PC-9 (cell line): ENCODE data around the gene CALU. TPM values are rescaled to one million over a fixed set of nuclear protein-coding genes. Genes with fewer than 3 reads are reported as not detected.

Experiments
- BruUV-seq: library from RNA; stranded (reverse); fragments of 400-500 nt; replicated peaks from 2 replicates; lab custom pipeline; 2021; lab: Mats Ljungman, UMichigan
- CTCF ChIA-PET: fragments of 300-600 bp; sonication (Branson Sonifier 250); formaldehyde crosslinking; loops from one replicate; lab custom pipeline; 2022; ENCODE audit warnings: antibody characterized with exemption; lab: Charles Lee
- POLR2A ChIA-PET: fragments of 300-600 bp; sonication (Branson Sonifier 250); formaldehyde crosslinking; loops from one replicate; lab custom pipeline; 2022; ENCODE audit warnings: antibody characterized with exemption; ENCODE audit not compliant: unreplicated experiment; lab: Charles Lee
- DNase-seq, 2 experiments: peaks; one replicate each; pipeline versions ENCODE4 v3.0.0 to v3.0.0-alpha.2; 2015 to 2022; ENCODE audit warnings: mixed read lengths in 1 of 2
- H2AFZ ChIP-seq: fragments of 200-600 bp; sonication (generic); 2 replicates; pipeline ENCODE4 v1.8.1; 2017; ENCODE audit warnings: antibody characterized with exemption
- H3F3A ChIP-seq: fragments of 200-600 bp; sonication (generic); 2 replicates; pipeline ENCODE4 v1.8.1; 2017; ENCODE audit warnings: antibody characterized with exemption, mild to moderate bottlenecking, low read depth; ENCODE audit not compliant: insufficient read depth
- H3K27ac ChIP-seq: fragments of 200-600 bp; sonication (generic); 2 replicates; pipeline ENCODE4 v1.6.1; 2016; ENCODE audit warnings: mixed run types
- H3K27me3 ChIP-seq: fragments of 200-600 bp; sonication (generic); 2 replicates; pipeline ENCODE4 v1.6.1; 2016; ENCODE audit warnings: low read depth, mixed run types; ENCODE audit not compliant: insufficient read depth
- H3K36me3 ChIP-seq: fragments of 200-600 bp; sonication (generic); 2 replicates; pipeline ENCODE4 v1.6.1; 2016; ENCODE audit warnings: low read depth, mixed run types
- H3K4me1 ChIP-seq: fragments of 200-600 bp; sonication (generic); replicated peaks from 2 replicates; pipeline ENCODE4 v1.6.1; 2016; ENCODE audit warnings: mixed run types; ENCODE audit not compliant: insufficient read depth
- H3K4me2 ChIP-seq: fragments of 200-600 bp; sonication (generic); 2 replicates; pipeline ENCODE4 v1.6.1; 2017; ENCODE audit warnings: mixed run types
- H3K4me3 ChIP-seq: fragments of 200-600 bp; sonication (generic); 2 replicates; pipeline ENCODE4 v1.6.1; 2016; ENCODE audit warnings: mixed run types
- H3K79me2 ChIP-seq: fragments of 200-600 bp; sonication (generic); 2 replicates; pipeline ENCODE4 v1.6.1; 2017; ENCODE audit warnings: low read depth, mixed run types
- H3K9me2 ChIP-seq: fragments of 200-600 bp; sonication (generic); 2 replicates; pipeline ENCODE4 v1.8.1; 2017; ENCODE audit warnings: mild to moderate bottlenecking; ENCODE audit not compliant: insufficient read depth
- H3K9me3 ChIP-seq: fragments of 200-600 bp; sonication (generic); 2 replicates; pipeline ENCODE4 v1.8.1; 2016; ENCODE audit warnings: low read depth; ENCODE audit not compliant: insufficient read depth
- H4K20me1 ChIP-seq: fragments of 200-600 bp; sonication (generic); 2 replicates; pipeline ENCODE4 v1.8.1; 2017; ENCODE audit not compliant: insufficient read depth
- CTCF ChIP-seq: fragments of 200-600 bp; sonication (generic); conservative IDR thresholded peaks from 2 replicates; pipeline ENCODE4 v1.6.1; 2017; ENCODE audit warnings: mixed run types, antibody characterized with exemption, mild to moderate bottlenecking, moderate library complexity
- EZH2 ChIP-seq: fragments of 200-600 bp; sonication (generic); IDR thresholded peaks from 2 replicates; pipeline ENCODE4 v1.8.0; 2017; ENCODE audit warnings: antibody characterized with exemption, low read depth
- intact Hi-C: fragments of 100-400 bp; cut with micrococcal nuclease; formaldehyde crosslinking; loops from one replicate; pipeline ENCODE4 v1.10.0; 2022; ENCODE audit not compliant: unreplicated experiment
- total RNA-seq: library from RNA; stranded (reverse); gene quantifications from 2 replicates; pipeline ENCODE4 v1.2.3, GENCODE V29; 2021

Gene CALU
- total RNA-seq, 1 experiment from 2014 or later: 152 TPM

- no peak for DNase-seq
- BruUV-seq: TSS peak; percentile 98
- Histone ChIP-seq H3K36me3 (peaks cover 15% of the 10 kb centered on the region; the same call in 1 of the 2 replicates), H3K4me3 (peak overlapping the region; percentile 83), H3K4me2 (peak overlapping the region; percentile 100), H4K20me1 (peaks cover 35% of the 10 kb centered on the region), H3F3A (peaks cover 16% of the 10 kb centered on the region), H3K9me2 (no peaks in the 10 kb centered on the region), H2AFZ (peak overlapping the region; percentile 86), H3K27me3 (no peaks in the 10 kb centered on the region), H3K9me3 (no peaks in the 10 kb centered on the region), H3K4me1 (peaks cover 41% of the 10 kb centered on the region), H3K27ac (peak overlapping the region; percentile 81), H3K79me2 (peaks cover 44% of the 10 kb centered on the region)
- no peak for TF ChIP-seq CTCF
- no peak for TF ChIP-seq EZH2
- POLR2A ChIA-PET: interaction anchor here (0.6 to 0.9 kb wide), 4 partner anchors 57 to 382 kb away, joined by 3 to 7 read pairs (median 4); partner anchors contain the start of gene ATP6V1F
- CTCF ChIA-PET: interaction anchor here (0.6 to 1.4 kb wide), 3 partner anchors 262 to 726 kb away, joined by 3 to 15 read pairs (median 4); partner anchors contain the start of gene METTL2B
- intact Hi-C loops: loop anchor here (1.0 kb wide), 1 partner anchor 89 kb away; no protein-coding TSS in a partner anchor
Measured at GRCh38 chr7:128738570-128739047, 550 bp upstream of the CALU start.

GRCh38 chr7:128739990-128740682 lies 977 bp downstream of the CALU start:
- no peak for DNase-seq
- H3K4me2 ChIP-seq: peak overlapping the region; percentile 100
- intact Hi-C loops: loop anchor here (1.0 kb wide), 1 partner anchor 87 kb away; no protein-coding TSS in a partner anchor
- peak overlapping the region; percentile 83 for H3K4me3 ChIP-seq
- ChIA-PET POLR2A (interaction anchor here (0.6 to 0.7 kb wide), 5 partner anchors 14 to 681 kb away, joined by 4 to 9 read pairs (median 6); no protein-coding TSS in a partner anchor), CTCF (interaction anchor here (0.6 to 1.0 kb wide), 4 partner anchors 15 to 324 kb away, joined by 3 to 11 read pairs (median 4); no protein-coding TSS in a partner anchor)
- H3K4me1 ChIP-seq: peaks cover 41% of the 10 kb centered on the region
- peaks cover 59% of the 10 kb centered on the region for H3K79me2 ChIP-seq
- peak overlapping the region; percentile 86; the same call in 1 of the 2 replicates for H2AFZ ChIP-seq
- TF ChIP-seq CTCF (no peak), EZH2 (no peak)
- peak overlapping the region; percentile 81 for H3K27ac ChIP-seq
- H3F3A ChIP-seq: peaks cover 16% of the 10 kb centered on the region
- TSS peak; percentile 47 for BruUV-seq
- H3K9me2 ChIP-seq: no peaks in the 10 kb centered on the region
- H3K9me3 ChIP-seq: no peaks in the 10 kb centered on the region
- peaks cover 49% of the 10 kb centered on the region for H4K20me1 ChIP-seq
- H3K27me3 ChIP-seq: no peaks in the 10 kb centered on the region
- H3K36me3 ChIP-seq: peaks cover 16% of the 10 kb centered on the region; the same call in 1 of the 2 replicates

GRCh38 chr7:128740996-128741395 lies 1.8 kb downstream of the CALU start:
- H3K9me2 ChIP-seq: no peaks in the 10 kb centered on the region
- H4K20me1 ChIP-seq: peaks cover 58% of the 10 kb centered on the region
- H3K4me2 ChIP-seq: peak overlapping the region; percentile 100
- H2AFZ ChIP-seq: no peak overlapping the region
- no peaks in the 10 kb centered on the region for H3K27me3 ChIP-seq
- CTCF ChIA-PET: interaction anchor here (0.6 kb wide), 1 partner anchor 35 kb away, joined by 5 read pairs; no protein-coding TSS in a partner anchor
- H3K4me3 ChIP-seq: peak overlapping the region; percentile 83; the same call in 1 of the 2 replicates
- no peaks in the 10 kb centered on the region for H3K9me3 ChIP-seq
- intact Hi-C loops: no loop called here
- no peak for DNase-seq
- H3K27ac ChIP-seq: peak overlapping the region; percentile 4; the same call in 1 of the 2 replicates
- POLR2A ChIA-PET: interaction anchor here (0.6 to 0.9 kb wide), 6 partner anchors 15 to 713 kb away, joined by 3 to 9 read pairs (median 4); no protein-coding TSS in a partner anchor
- H3K79me2 ChIP-seq: peaks cover 68% of the 10 kb centered on the region
- TF ChIP-seq CTCF (no peak), EZH2 (no peak)
- peaks cover 41% of the 10 kb centered on the region for H3K4me1 ChIP-seq
- peaks cover 16% of the 10 kb centered on the region for H3F3A ChIP-seq
- peaks cover 16% of the 10 kb centered on the region; the same call in 1 of the 2 replicates for H3K36me3 ChIP-seq
- no TSS peak for BruUV-seq
